ENCODE results near the gene HSP90AB1. TPM values are rescaled to one million over a fixed set of nuclear protein-coding genes. Genes with fewer than 3 reads are reported as not detected.

Gene HSP90AB1
- total RNA-seq, 1 donor from 2014 or later: 396 TPM

- no peak overlapping the region for H3K4me3 ChIP-seq (ENCODE audit: low read depth, low read length)
- TF ChIP-seq CTCF (IDR thresholded peaks at IDR 0.05; ENCODE audit: insufficient read depth, low read length, severe bottlenecking): no peak
- no peak for FAIRE-seq
- DNase-seq (ENCODE audit: low read depth): no peak
- no peaks in the 10 kb centered on the region for H3K27me3 ChIP-seq (ENCODE audit: control insufficient read depth, insufficient read depth, low read length)
- H3K36me3 ChIP-seq (ENCODE audit: control insufficient read depth, insufficient read depth, low read length): peaks cover 24% of the 10 kb centered on the region
Observed at GRCh38 chr6:44258325-44258863, 11.5 kb downstream of the HSP90AB1 start.

GRCh38 chr6:44258921-44259320, 12.0 kb downstream of the HSP90AB1 start:
- TF ChIP-seq CTCF (IDR thresholded peaks at IDR 0.05; ENCODE audit: insufficient read depth, low read length, severe bottlenecking): no peak
- DNase-seq (ENCODE audit: low read depth) (no peak), FAIRE-seq (no peak)
- Histone ChIP-seq H3K36me3 (ENCODE audit: control insufficient read depth, insufficient read depth, low read length) (peaks cover 23% of the 10 kb centered on the region), H3K27me3 (ENCODE audit: control insufficient read depth, insufficient read depth, low read length) (no peaks in the 10 kb centered on the region), H3K4me3 (ENCODE audit: low read depth, low read length) (no peak overlapping the region)

GRCh38 chr6:44260011-44260410, 13.1 kb downstream of the HSP90AB1 start:
- no peak for TF ChIP-seq CTCF (IDR thresholded peaks at IDR 0.05; ENCODE audit: insufficient read depth, low read length, severe bottlenecking)
- no peak for FAIRE-seq

GRCh38 chr6:44260451-44261297, 13.8 kb downstream of the HSP90AB1 start:
- FAIRE-seq: no peak
- H3K27me3 ChIP-seq (ENCODE audit: control insufficient read depth, insufficient read depth, low read length): no peaks in the 10 kb centered on the region
- no peak for TF ChIP-seq CTCF (IDR thresholded peaks at IDR 0.05; ENCODE audit: insufficient read depth, low read length, severe bottlenecking)

More at GRCh38 chr6:44260011-44260410, 13.1 kb downstream of the HSP90AB1 start:
- H3K27me3 ChIP-seq (ENCODE audit: control insufficient read depth, insufficient read depth, low read length): no peaks in the 10 kb centered on the region
- peaks cover 14% of the 10 kb centered on the region for H3K36me3 ChIP-seq (ENCODE audit: control insufficient read depth, insufficient read depth, low read length)
- H3K4me3 ChIP-seq (ENCODE audit: low read depth, low read length): no peak overlapping the region
- no peak for DNase-seq (ENCODE audit: low read depth)

GRCh38 chr6:44261581-44261980, 14.7 kb downstream of the HSP90AB1 start:
- Histone ChIP-seq H3K36me3 (ENCODE audit: control insufficient read depth, insufficient read depth, low read length) (peaks cover 12% of the 10 kb centered on the region), H3K4me3 (ENCODE audit: low read depth, low read length) (no peak overlapping the region), H3K27me3 (ENCODE audit: control insufficient read depth, insufficient read depth, low read length) (peaks cover under 1% of the 10 kb centered on the region)
- DNase-seq (ENCODE audit: low read depth): no peak
- no peak for FAIRE-seq
- no peak for TF ChIP-seq CTCF (IDR thresholded peaks at IDR 0.05; ENCODE audit: insufficient read depth, low read length, severe bottlenecking)

More at GRCh38 chr6:44260451-44261297, 13.8 kb downstream of the HSP90AB1 start:
- no peak for DNase-seq (ENCODE audit: low read depth)
- no peak overlapping the region for H3K4me3 ChIP-seq (ENCODE audit: low read depth, low read length)
- peaks cover 12% of the 10 kb centered on the region for H3K36me3 ChIP-seq (ENCODE audit: control insufficient read depth, insufficient read depth, low read length)

Data from bronchial epithelial cell (primary cell).